ENCODE measurements around the gene SESN3. TPM values are rescaled to one million over a fixed set of nuclear protein-coding genes. Genes with fewer than 3 reads are reported as not detected.

Gene SESN3, protein sequence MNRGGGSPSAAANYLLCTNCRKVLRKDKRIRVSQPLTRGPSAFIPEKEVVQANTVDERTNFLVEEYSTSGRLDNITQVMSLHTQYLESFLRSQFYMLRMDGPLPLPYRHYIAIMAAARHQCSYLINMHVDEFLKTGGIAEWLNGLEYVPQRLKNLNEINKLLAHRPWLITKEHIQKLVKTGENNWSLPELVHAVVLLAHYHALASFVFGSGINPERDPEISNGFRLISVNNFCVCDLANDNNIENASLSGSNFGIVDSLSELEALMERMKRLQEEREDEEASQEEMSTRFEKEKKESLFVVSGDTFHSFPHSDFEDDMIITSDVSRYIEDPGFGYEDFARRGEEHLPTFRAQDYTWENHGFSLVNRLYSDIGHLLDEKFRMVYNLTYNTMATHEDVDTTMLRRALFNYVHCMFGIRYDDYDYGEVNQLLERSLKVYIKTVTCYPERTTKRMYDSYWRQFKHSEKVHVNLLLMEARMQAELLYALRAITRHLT
- total RNA-seq = 17.4 and 22.9 TPM in 2 replicates

DNA sequence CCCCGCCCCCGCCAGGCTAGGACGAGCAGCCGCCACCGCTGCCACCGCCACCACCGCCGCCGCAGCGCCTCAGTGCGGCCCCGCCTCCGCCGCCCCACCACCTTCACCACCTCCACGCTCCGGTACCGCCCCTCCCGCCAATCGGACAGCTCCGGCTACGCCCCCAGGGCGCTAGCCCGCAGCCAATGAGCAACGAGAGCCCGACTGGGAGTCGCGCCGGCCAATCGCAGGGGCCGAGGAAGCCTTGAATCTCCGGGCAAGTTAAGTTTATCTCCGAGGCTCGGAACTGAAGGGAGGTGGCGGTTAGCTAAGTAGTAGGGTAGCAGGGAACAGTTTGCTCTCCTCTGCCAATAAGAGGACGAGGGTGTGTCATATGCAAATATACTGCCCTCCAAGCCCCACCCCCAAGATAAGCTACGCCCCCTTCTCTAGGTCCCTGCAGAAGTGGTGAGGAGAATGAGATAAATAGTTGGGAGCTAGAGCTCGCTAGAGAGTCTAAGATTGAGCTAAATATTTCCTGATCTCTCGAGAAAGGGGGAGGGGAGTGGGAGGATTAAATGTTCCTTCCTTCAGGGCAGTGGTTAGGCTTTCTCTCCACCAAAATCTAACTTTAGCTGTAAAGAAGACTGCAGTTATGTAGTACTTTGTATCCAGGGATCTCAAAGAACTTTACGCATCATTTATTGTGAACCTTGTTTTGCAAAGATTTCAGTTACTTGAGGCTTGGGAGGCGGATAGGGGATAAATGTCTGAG is at the start of gene SESN3:
Gene SESN3, minus strand, starts transcription at position 76 of the 754 bp plus-strand sequence. CDS start 342 bp downstream, outside the sequence.

Other genes starting within 250 kb of the SESN3 start
- not detected in 2 replicates for gene KDM4E, start 205.9 kb downstream of the SESN3 start, total RNA-seq
- not detected in 2 replicates for gene KDM4F, start 181.8 kb downstream of the SESN3 start, total RNA-seq
- gene SRSF8, start 164.3 kb downstream of the SESN3 start, total RNA-seq = 9.7 and 13.5 TPM in 2 replicates
- 23.9 and 48.1 TPM in 2 replicates for gene ENDOD1, start 141.4 kb downstream of the SESN3 start, total RNA-seq